IPS-NIHi11 (cell line): Measurements from ENCODE around the gene CD37.
"Not testable (repeated sequence)": the region's sequence is repeated elsewhere in the genome, so short reads cannot be mapped to it uniquely, and the experiment has no call there.

ENCODE experiments used
- DNase-seq: peaks from one replicate; pipeline ENCODE4 v3.0.0; 2012; ENCODE audit warnings: mixed read lengths, low spot score

Gene CD37

GRCh38 chr19:49335071-49335783, at the start of gene CD37:
Gene CD37 (plus strand): TSS chr19:49335406. CDS start chr19:49335541, 135 bp downstream.
- DNase-seq, result no peak

- no peak for DNase-seq
Observed at GRCh38 chr19:49287141-49287770, 48.0 kb upstream of the CD37 start.

- DNase-seq, result not testable (repeated sequence)
Observed at GRCh38 chr19:49288205-49288604, 47.0 kb upstream of the CD37 start.

- not testable (repeated sequence) for DNase-seq
Observed at GRCh38 chr19:49289286-49289685, 45.9 kb upstream of the CD37 start.

- DNase-seq, result no peak
Observed at GRCh38 chr19:49290517-49290916, 44.7 kb upstream of the CD37 start.

GRCh38 chr19:49294401-49294800, 40.8 kb upstream of the CD37 start:
- no peak for DNase-seq

GRCh38 chr19:49295208-49295880, 39.9 kb upstream of the CD37 start:
- no peak for DNase-seq

GRCh38 chr19:49297403-49297802, 37.8 kb upstream of the CD37 start:
- DNase-seq, result no peak

GRCh38 chr19:49298653-49299052, 36.6 kb upstream of the CD37 start:
- DNase-seq, result not testable (repeated sequence)

- peak; percentile 94 for DNase-seq
Observed at GRCh38 chr19:49301165-49301865, 33.9 kb upstream of the CD37 start.

- no peak for DNase-seq
Observed at GRCh38 chr19:49301866-49302252, 33.3 kb upstream of the CD37 start.

GRCh38 chr19:49306734-49307133, 28.5 kb upstream of the CD37 start:
- DNase-seq, result not testable (repeated sequence)

GRCh38 chr19:49309087-49309486, 26.1 kb upstream of the CD37 start:
- DNase-seq, result no peak

GRCh38 chr19:49315111-49315510, 20.1 kb upstream of the CD37 start:
- no peak for DNase-seq

GRCh38 chr19:49316284-49316683, 18.9 kb upstream of the CD37 start:
- DNase-seq, result no peak

GRCh38 chr19:49318296-49318695, 16.9 kb upstream of the CD37 start:
- DNase-seq, result no peak

GRCh38 chr19:49324801-49325576, 10.2 kb upstream of the CD37 start, which contains the start of gene SLC6A16:
Gene SLC6A16 (minus strand): TSS chr19:49325191. CDS start chr19:49311347, 13,844 bp downstream.
- DNase-seq, result no peak

GRCh38 chr19:49325756-49326155, 9.4 kb upstream of the CD37 start:
- DNase-seq, result not testable (repeated sequence)

- DNase-seq, result no peak
Observed at GRCh38 chr19:49326165-49326704, 9.0 kb upstream of the CD37 start.

- peak; percentile 51 for DNase-seq
Observed at GRCh38 chr19:49327878-49328544, 7.2 kb upstream of the CD37 start.

GRCh38 chr19:49328741-49329140, 6.5 kb upstream of the CD37 start:
- no peak for DNase-seq
